ENCODE data around the gene SMTN. TPM values are rescaled to one million over a fixed set of nuclear protein-coding genes. Genes with fewer than 3 reads are reported as not detected.

Gene SMTN
- total RNA-seq, 3 donors from 2014 or later = 13.9 to 54.1 (median 41.6) TPM

- no peaks in the 10 kb centered on the region for H3K36me3 ChIP-seq
- no peak for DNase-seq (ENCODE audit: low spot score in 2 of 2)
- intact Hi-C loops (cut with DNase I; ENCODE audit: low total_unique reads) = no loop called here
- no peaks in the 10 kb centered on the region for H3K27me3 ChIP-seq
- H3K4me3 ChIP-seq = no peak overlapping the region
- H3K4me1 ChIP-seq = peaks cover 0 to 10% of the 10 kb centered on the region in 2 donors
- TF ChIP-seq CTCF (IDR thresholded peaks at IDR 0.05) = no peak
- TF ChIP-seq POLR2AphosphoS5 (IDR thresholded peaks at IDR 0.05) = peak in 1 of 3 donors; percentile 15
- peak overlapping the region; percentile 98 for H3K27ac ChIP-seq
- H3K9me3 ChIP-seq = no peaks in the 10 kb centered on the region
These were observed 23.0 kb downstream of the SMTN start for GRCh38 chr22:31103899-31104694.

- TF ChIP-seq POLR2AphosphoS5 (IDR thresholded peaks at IDR 0.05) = peak in 2 of 3 donors; percentile 8 to 14
- no peak for TF ChIP-seq CTCF (IDR thresholded peaks at IDR 0.05)
- Histone ChIP-seq H3K36me3 (no peaks in the 10 kb centered on the region), H3K4me3 (peak overlapping the region in 1 of 3 donors; percentile 98), H3K27ac (peak overlapping the region; percentile 98), H3K27me3 (no peaks in the 10 kb centered on the region), H3K4me1 (peaks cover 0 to 10% of the 10 kb centered on the region in 2 donors), H3K9me3 (no peaks in the 10 kb centered on the region)
- no peak for DNase-seq (ENCODE audit: low spot score in 2 of 2)
- intact Hi-C loops (cut with DNase I; ENCODE audit: low total_unique reads) = no loop called here
These were observed 23.8 kb downstream of the SMTN start for GRCh38 chr22:31104869-31105268.

GRCh38 chr22:31105282-31105929 lies 24.3 kb downstream of the SMTN start:
- TF ChIP-seq POLR2AphosphoS5 (IDR thresholded peaks at IDR 0.05) = no peak
- TF ChIP-seq CTCF (IDR thresholded peaks at IDR 0.05) = no peak
- no peak for TF ChIP-seq POLR2A (IDR thresholded peaks at IDR 0.05)
- H3K27me3 ChIP-seq = no peaks in the 10 kb centered on the region
- peak overlapping the region; percentile 93 to 98 (median 94) for H3K4me3 ChIP-seq
- peak overlapping the region; percentile 98 for H3K27ac ChIP-seq
- no peak for DNase-seq (ENCODE audit: low spot score in 2 of 2)
- peaks cover 0 to 10% of the 10 kb centered on the region in 2 donors for H3K4me1 ChIP-seq
- H3K36me3 ChIP-seq = no peaks in the 10 kb centered on the region
- H3K9me3 ChIP-seq = no peaks in the 10 kb centered on the region
- intact Hi-C loops (cut with DNase I; ENCODE audit: low total_unique reads) = no loop called here

GRCh38 chr22:31106001-31106571 lies 25.0 kb downstream of the SMTN start:
- intact Hi-C loops (cut with DNase I; ENCODE audit: low total_unique reads) = no loop called here
- Histone ChIP-seq H3K27me3 (no peaks in the 10 kb centered on the region), H3K4me1 (peaks cover 0 to 10% of the 10 kb centered on the region in 2 donors), H3K9me3 (no peaks in the 10 kb centered on the region), H3K36me3 (no peaks in the 10 kb centered on the region), H3K27ac (peak overlapping the region; percentile 98), H3K4me3 (peak overlapping the region; percentile 93 to 98 (median 94))
- no peak for DNase-seq (ENCODE audit: low spot score in 2 of 2)
- TF ChIP-seq POLR2A (IDR thresholded peaks at IDR 0.05) = no peak
- TF ChIP-seq CTCF (IDR thresholded peaks at IDR 0.05) = peak in 1 of 3 donors; percentile 16

- H3K27me3 ChIP-seq = no peaks in the 10 kb centered on the region
- intact Hi-C loops (cut with DNase I; ENCODE audit: low total_unique reads) = no loop called here
- DNase-seq (ENCODE audit: low spot score in 2 of 2) = no peak
These were observed 25.6 kb downstream of the SMTN start for GRCh38 chr22:31106731-31107177.

More at GRCh38 chr22:31106731-31107177, 25.6 kb downstream of the SMTN start:
- Histone ChIP-seq H3K4me3 (peak overlapping the region; percentile 93 to 98 (median 94)), H3K4me1 (peaks cover 0 to 10% of the 10 kb centered on the region in 2 donors), H3K27ac (peak overlapping the region; percentile 98), H3K36me3 (no peaks in the 10 kb centered on the region), H3K9me3 (no peaks in the 10 kb centered on the region)
- TF ChIP-seq CTCF (IDR thresholded peaks at IDR 0.05) = no peak
- TF ChIP-seq POLR2A (IDR thresholded peaks at IDR 0.05) = no peak
- no peak for TF ChIP-seq POLR2AphosphoS5 (IDR thresholded peaks at IDR 0.05)

Data from breast epithelium (tissue), 4 donors.